Raji (cell line): ENCODE measurements around the gene EPHB1.

Source experiments
- POLR2A ChIP-seq: IDR thresholded peaks from 2 replicates; pipeline ENCODE4 v1.6.1; 2011; ENCODE audit warnings: low read depth, low read length, control low read depth; ENCODE audit not compliant: insufficient read depth

Gene EPHB1

GRCh38 chr3:135218782-135219181 lies 423.7 kb downstream of the EPHB1 start:
- TF ChIP-seq POLR2A, result no peak

GRCh38 chr3:135224815-135225362 lies 429.8 kb downstream of the EPHB1 start:
- no peak for TF ChIP-seq POLR2A

- no peak for TF ChIP-seq POLR2A
These were observed 431.0 kb downstream of the EPHB1 start for GRCh38 chr3:135226057-135226456.

- no peak for TF ChIP-seq POLR2A
These were observed 433.1 kb downstream of the EPHB1 start for GRCh38 chr3:135228201-135228600.

- TF ChIP-seq POLR2A, result no peak
These were observed 434.0 kb downstream of the EPHB1 start for GRCh38 chr3:135229018-135229495.

GRCh38 chr3:135231737-135232136 lies 436.7 kb downstream of the EPHB1 start:
- TF ChIP-seq POLR2A, result no peak

- no peak for TF ChIP-seq POLR2A
These were observed 437.2 kb downstream of the EPHB1 start for GRCh38 chr3:135232226-135232625.

GRCh38 chr3:135235541-135235940 lies 440.5 kb downstream of the EPHB1 start:
- no peak for TF ChIP-seq POLR2A

GRCh38 chr3:135237371-135238143 lies 442.5 kb downstream of the EPHB1 start:
- TF ChIP-seq POLR2A, result no peak

- no peak for TF ChIP-seq POLR2A
These were observed 443.3 kb downstream of the EPHB1 start for GRCh38 chr3:135238236-135238830.

GRCh38 chr3:135238871-135239614 lies 444.0 kb downstream of the EPHB1 start:
- no peak for TF ChIP-seq POLR2A

GRCh38 chr3:135239615-135239884 lies 444.5 kb downstream of the EPHB1 start:
- TF ChIP-seq POLR2A, result no peak

- TF ChIP-seq POLR2A, result no peak
These were observed 445.4 kb downstream of the EPHB1 start for GRCh38 chr3:135240426-135240825.

- TF ChIP-seq POLR2A, result no peak
These were observed 447.2 kb downstream of the EPHB1 start for GRCh38 chr3:135242285-135242684.

- no peak for TF ChIP-seq POLR2A
These were observed 448.6 kb downstream of the EPHB1 start for GRCh38 chr3:135243616-135244015.

- TF ChIP-seq POLR2A, result no peak
These were observed 451.0 kb downstream of the EPHB1 start for GRCh38 chr3:135246027-135246426.

- TF ChIP-seq POLR2A, result no peak
These were observed 453.2 kb downstream of the EPHB1 start for GRCh38 chr3:135248213-135248612.

GRCh38 chr3:135249186-135249585 lies 454.1 kb downstream of the EPHB1 start:
- TF ChIP-seq POLR2A, result no peak
